ENCODE measurements around the gene ING1.
"Not testable (repeated sequence)": the region's sequence is repeated elsewhere in the genome, so short reads cannot be mapped to it uniquely, and the experiment has no call there.

ING1 gene

GRCh38 chr13:110726153-110726552 is 12.7 kb downstream of the ING1 start:
- H3K27me3 ChIP-seq (ENCODE audit: control insufficient read depth, insufficient read depth, low read length); H3K9me3 ChIP-seq (ENCODE audit: control insufficient read depth, low read depth, low read length); H3K27ac ChIP-seq (ENCODE audit: low read length); H3K4me1 ChIP-seq (ENCODE audit: control insufficient read depth, low read depth, low read length); H3K36me3 ChIP-seq (ENCODE audit: control insufficient read depth, low read depth, low read length); H3K9ac ChIP-seq (ENCODE audit: low read length); H3K4me3 ChIP-seq (ENCODE audit: low read length): not testable (repeated sequence)

GRCh38 chr13:110726726-110727125 is 13.2 kb downstream of the ING1 start:
- no peak overlapping the region for H3K4me3 ChIP-seq (ENCODE audit: low read length)
- no peak overlapping the region for H3K9ac ChIP-seq (ENCODE audit: low read length)
- no peak overlapping the region for H3K27ac ChIP-seq (ENCODE audit: low read length)
- H3K27me3 ChIP-seq (ENCODE audit: control insufficient read depth, insufficient read depth, low read length): no peaks in the 10 kb centered on the region
- no peaks in the 10 kb centered on the region for H3K9me3 ChIP-seq (ENCODE audit: control insufficient read depth, low read depth, low read length)
- no peaks in the 10 kb centered on the region for H3K36me3 ChIP-seq (ENCODE audit: control insufficient read depth, low read depth, low read length)
- no peaks in the 10 kb centered on the region for H3K4me1 ChIP-seq (ENCODE audit: control insufficient read depth, low read depth, low read length)

DNA sequence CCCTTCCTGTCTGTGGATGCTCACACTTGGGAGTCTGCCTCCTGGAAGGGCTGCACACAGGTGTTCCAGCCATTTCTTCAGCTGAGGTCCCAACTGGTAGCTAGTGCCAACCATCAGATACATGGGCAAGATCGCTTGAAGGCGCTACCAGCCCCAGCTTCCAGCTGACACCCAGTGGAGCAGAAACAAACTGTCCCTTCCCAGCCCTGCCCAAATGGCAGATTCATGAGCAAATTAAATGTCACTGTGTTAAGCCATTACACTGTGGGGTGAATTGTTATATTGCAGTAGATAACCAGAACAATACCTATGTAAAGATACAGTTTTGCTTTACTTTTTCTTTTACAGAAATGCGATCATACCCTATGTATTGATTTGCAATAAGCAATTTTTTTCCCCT is 17.6 kb downstream of the ING1 start:
- Histone ChIP-seq H3K36me3 (ENCODE audit: control insufficient read depth, low read depth, low read length) (no peaks in the 10 kb centered on the region), H3K9ac (ENCODE audit: low read length) (no peak overlapping the region), H3K4me3 (ENCODE audit: low read length) (no peak overlapping the region), H3K27me3 (ENCODE audit: control insufficient read depth, insufficient read depth, low read length) (no peaks in the 10 kb centered on the region), H3K9me3 (ENCODE audit: control insufficient read depth, low read depth, low read length) (no peaks in the 10 kb centered on the region), H3K4me1 (ENCODE audit: control insufficient read depth, low read depth, low read length) (no peaks in the 10 kb centered on the region), H3K27ac (ENCODE audit: low read length) (no peak overlapping the region)

DNA sequence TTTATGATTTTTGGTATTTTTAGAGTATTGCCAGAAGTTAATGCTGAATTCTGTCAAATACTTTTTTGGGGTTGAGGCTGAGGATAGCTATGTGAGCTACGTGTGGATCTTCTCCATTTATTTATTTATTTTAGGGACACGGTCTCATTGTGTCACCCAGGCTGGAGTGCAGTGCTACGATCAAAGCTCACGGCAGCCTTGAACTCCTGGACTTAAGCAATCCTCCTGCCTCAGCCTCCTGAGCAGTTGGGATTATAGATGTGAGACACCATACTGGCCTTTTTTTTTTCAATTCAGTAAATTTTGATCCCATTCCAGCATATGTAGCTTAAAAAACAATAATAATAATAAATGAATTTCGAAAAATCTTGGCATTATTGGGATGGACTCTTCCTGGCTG is 21.1 kb downstream of the ING1 start:
- no peaks in the 10 kb centered on the region for H3K9me3 ChIP-seq (ENCODE audit: control insufficient read depth, low read depth, low read length)
- no peaks in the 10 kb centered on the region for H3K27me3 ChIP-seq (ENCODE audit: control insufficient read depth, insufficient read depth, low read length)
- H3K36me3 ChIP-seq (ENCODE audit: control insufficient read depth, low read depth, low read length): no peaks in the 10 kb centered on the region
- H3K4me1 ChIP-seq (ENCODE audit: control insufficient read depth, low read depth, low read length): no peaks in the 10 kb centered on the region
- H3K27ac ChIP-seq (ENCODE audit: low read length): no peak overlapping the region
- no peak overlapping the region for H3K4me3 ChIP-seq (ENCODE audit: low read length)
- H3K9ac ChIP-seq (ENCODE audit: low read length): no peak overlapping the region

- Histone ChIP-seq H3K9ac (ENCODE audit: low read length) (no peak overlapping the region), H3K4me1 (ENCODE audit: control insufficient read depth, low read depth, low read length) (no peaks in the 10 kb centered on the region), H3K9me3 (ENCODE audit: control insufficient read depth, low read depth, low read length) (no peaks in the 10 kb centered on the region), H3K27me3 (ENCODE audit: control insufficient read depth, insufficient read depth, low read length) (no peaks in the 10 kb centered on the region), H3K27ac (ENCODE audit: low read length) (no peak overlapping the region), H3K36me3 (ENCODE audit: control insufficient read depth, low read depth, low read length) (no peaks in the 10 kb centered on the region), H3K4me3 (ENCODE audit: low read length) (no peak overlapping the region)
Observed at GRCh38 chr13:110737555-110737954, 24.1 kb downstream of the ING1 start.

GRCh38 chr13:110743687-110744086 is 30.2 kb downstream of the ING1 start:
- H3K9me3 ChIP-seq (ENCODE audit: control insufficient read depth, low read depth, low read length): no peaks in the 10 kb centered on the region

DNA sequence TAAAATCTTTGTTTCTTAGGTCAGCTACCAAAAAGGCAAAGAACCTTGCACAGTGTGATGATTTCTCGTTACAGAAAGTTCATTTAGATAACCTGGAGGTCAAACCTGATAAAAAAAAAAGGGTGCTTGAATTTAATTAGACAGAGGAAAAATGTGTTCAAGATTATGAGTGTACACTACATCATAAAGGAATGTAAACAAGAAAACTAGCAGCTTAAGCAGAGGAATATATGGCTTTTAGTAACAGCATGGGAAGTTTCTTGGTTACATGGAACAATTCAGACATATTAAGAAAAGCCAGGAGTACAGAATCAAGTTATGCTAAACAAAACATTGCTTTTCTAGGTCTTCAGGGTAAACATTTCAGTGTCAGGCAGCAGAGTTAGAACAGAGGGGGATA is 32.9 kb downstream of the ING1 start:
- Histone ChIP-seq H3K4me1 (ENCODE audit: control insufficient read depth, low read depth, low read length) (no peaks in the 10 kb centered on the region), H3K27me3 (ENCODE audit: control insufficient read depth, insufficient read depth, low read length) (no peaks in the 10 kb centered on the region), H3K4me3 (ENCODE audit: low read length) (no peak overlapping the region), H3K9me3 (ENCODE audit: control insufficient read depth, low read depth, low read length) (no peaks in the 10 kb centered on the region), H3K9ac (ENCODE audit: low read length) (no peak overlapping the region), H3K27ac (ENCODE audit: low read length) (no peak overlapping the region), H3K36me3 (ENCODE audit: control insufficient read depth, low read depth, low read length) (no peaks in the 10 kb centered on the region)

More at GRCh38 chr13:110743687-110744086, 30.2 kb downstream of the ING1 start:
- no peaks in the 10 kb centered on the region for H3K4me1 ChIP-seq (ENCODE audit: control insufficient read depth, low read depth, low read length)
- no peak overlapping the region for H3K4me3 ChIP-seq (ENCODE audit: low read length)
- no peak overlapping the region for H3K27ac ChIP-seq (ENCODE audit: low read length)
- H3K9ac ChIP-seq (ENCODE audit: low read length): no peak overlapping the region
- H3K36me3 ChIP-seq (ENCODE audit: control insufficient read depth, low read depth, low read length): no peaks in the 10 kb centered on the region
- H3K27me3 ChIP-seq (ENCODE audit: control insufficient read depth, insufficient read depth, low read length): no peaks in the 10 kb centered on the region

GRCh38 chr13:110748271-110748670 is 34.8 kb downstream of the ING1 start:
- no peaks in the 10 kb centered on the region for H3K36me3 ChIP-seq (ENCODE audit: control insufficient read depth, low read depth, low read length)
- no peaks in the 10 kb centered on the region for H3K4me1 ChIP-seq (ENCODE audit: control insufficient read depth, low read depth, low read length)
- no peak overlapping the region for H3K9ac ChIP-seq (ENCODE audit: low read length)
- H3K27ac ChIP-seq (ENCODE audit: low read length): no peak overlapping the region
- H3K4me3 ChIP-seq (ENCODE audit: low read length): no peak overlapping the region
- no peaks in the 10 kb centered on the region for H3K9me3 ChIP-seq (ENCODE audit: control insufficient read depth, low read depth, low read length)
- no peaks in the 10 kb centered on the region for H3K27me3 ChIP-seq (ENCODE audit: control insufficient read depth, insufficient read depth, low read length)

GRCh38 chr13:110756219-110756631 is 42.7 kb downstream of the ING1 start:
- Histone ChIP-seq H3K4me3 (ENCODE audit: low read length) (no peak overlapping the region), H3K27ac (ENCODE audit: low read length) (no peak overlapping the region), H3K4me1 (ENCODE audit: control insufficient read depth, low read depth, low read length) (peaks cover 6% of the 10 kb centered on the region), H3K36me3 (ENCODE audit: control insufficient read depth, low read depth, low read length) (no peaks in the 10 kb centered on the region), H3K9ac (ENCODE audit: low read length) (no peak overlapping the region), H3K9me3 (ENCODE audit: control insufficient read depth, low read depth, low read length) (no peaks in the 10 kb centered on the region), H3K27me3 (ENCODE audit: control insufficient read depth, insufficient read depth, low read length) (no peaks in the 10 kb centered on the region)

GRCh38 chr13:110757296-110757695 is 43.8 kb downstream of the ING1 start:
- H3K4me1 ChIP-seq (ENCODE audit: control insufficient read depth, low read depth, low read length): peaks cover 6% of the 10 kb centered on the region
- no peak overlapping the region for H3K4me3 ChIP-seq (ENCODE audit: low read length)
- no peak overlapping the region for H3K9ac ChIP-seq (ENCODE audit: low read length)
- H3K27ac ChIP-seq (ENCODE audit: low read length): no peak overlapping the region
- H3K9me3 ChIP-seq (ENCODE audit: control insufficient read depth, low read depth, low read length): no peaks in the 10 kb centered on the region
- H3K27me3 ChIP-seq (ENCODE audit: control insufficient read depth, insufficient read depth, low read length): no peaks in the 10 kb centered on the region
- no peaks in the 10 kb centered on the region for H3K36me3 ChIP-seq (ENCODE audit: control insufficient read depth, low read depth, low read length)

DNA sequence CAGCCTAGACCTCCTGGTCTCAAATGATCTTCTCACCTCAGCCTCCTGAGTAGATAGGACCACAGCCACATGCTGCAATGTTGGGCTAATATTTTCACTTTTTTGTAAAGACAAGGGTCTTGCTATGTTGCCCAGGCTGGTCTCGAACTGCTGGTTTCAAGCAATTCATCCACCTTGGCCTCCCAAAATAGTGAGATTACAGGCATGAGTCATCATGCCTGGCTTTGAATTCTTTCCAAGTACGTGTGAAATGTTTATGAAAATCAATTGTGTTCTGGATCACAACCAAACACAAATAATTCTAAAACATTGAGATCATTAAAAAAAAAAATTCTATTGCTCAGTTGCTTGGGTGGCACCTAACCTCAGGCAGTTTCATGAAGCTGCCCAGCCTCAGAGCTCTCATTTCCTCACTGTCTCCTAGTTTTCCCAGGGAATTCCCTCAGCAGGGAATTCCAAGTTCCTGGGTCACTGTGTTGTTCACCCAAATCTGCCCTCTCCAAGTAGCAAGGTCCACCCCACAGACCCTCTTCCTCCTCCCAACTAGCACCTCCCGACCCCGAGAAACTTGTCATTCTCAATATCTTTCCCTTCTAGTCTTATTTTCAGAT is 44.8 kb downstream of the ING1 start:
- Histone ChIP-seq H3K27ac (ENCODE audit: low read length) (no peak overlapping the region), H3K4me1 (ENCODE audit: control insufficient read depth, low read depth, low read length) (peaks cover 6% of the 10 kb centered on the region), H3K9ac (ENCODE audit: low read length) (no peak overlapping the region), H3K9me3 (ENCODE audit: control insufficient read depth, low read depth, low read length) (no peaks in the 10 kb centered on the region), H3K36me3 (ENCODE audit: control insufficient read depth, low read depth, low read length) (no peaks in the 10 kb centered on the region), H3K4me3 (ENCODE audit: low read length) (no peak overlapping the region), H3K27me3 (ENCODE audit: control insufficient read depth, insufficient read depth, low read length) (no peaks in the 10 kb centered on the region)

- H3K27ac ChIP-seq (ENCODE audit: low read length): no peak overlapping the region
- peaks cover 6% of the 10 kb centered on the region for H3K4me1 ChIP-seq (ENCODE audit: control insufficient read depth, low read depth, low read length)
- H3K27me3 ChIP-seq (ENCODE audit: control insufficient read depth, insufficient read depth, low read length): no peaks in the 10 kb centered on the region
- no peaks in the 10 kb centered on the region for H3K9me3 ChIP-seq (ENCODE audit: control insufficient read depth, low read depth, low read length)
- H3K36me3 ChIP-seq (ENCODE audit: control insufficient read depth, low read depth, low read length): no peaks in the 10 kb centered on the region
- no peak overlapping the region for H3K9ac ChIP-seq (ENCODE audit: low read length)
- H3K4me3 ChIP-seq (ENCODE audit: low read length): no peak overlapping the region
Observed at GRCh38 chr13:110759710-110760109, 46.2 kb downstream of the ING1 start.

Measured in iPS-18a (cell line).